Stomach (tissue), 9 donors: ENCODE results near the gene COPG2. TPM values are rescaled to one million over a fixed set of nuclear protein-coding genes. Genes with fewer than 3 reads are reported as not detected.
A peak's percentile ranks its signal among the peaks of the same experiment; 100 is the strongest.

Source experiments
- DNase-seq, 2 donors: peaks; one replicate each; pipeline versions ENCODE4 v3.0.0 to v3.0.0-alpha.2; 2013 to 2019
- H3K27ac ChIP-seq, 5 donors: fragments of 200-600 bp in 4 of 5; sonication (generic) in 4 of 5; one replicate each; pipeline ENCODE4 v1.5.1; 2013 to 2019; ENCODE audit warnings: mild to moderate bottlenecking in 1 of 5, moderate library complexity in 1 of 5
- H3K27me3 ChIP-seq, 3 donors: fragments of 200-600 bp; sonication (generic); one replicate each; pipeline ENCODE4 v1.5.1; 2017 to 2019; ENCODE audit warnings: mixed run types in 1 of 3
- H3K36me3 ChIP-seq, 4 donors: fragments of 200-600 bp; sonication (generic); 1 replicate in 3 of 4; 2 replicates in 1 of 4; pipeline ENCODE4 v1.5.1; 2016 to 2019
- H3K4me1 ChIP-seq, 4 donors: fragments of 200-600 bp; sonication (generic); one replicate each; pipeline ENCODE4 v1.5.1; 2016 to 2019
- H3K4me3 ChIP-seq, 4 donors: fragments of 200-600 bp; sonication (generic) in 3 of 4; one replicate each; pipeline ENCODE4 v1.5.1; 2016 to 2019; ENCODE audit warnings: mild to moderate bottlenecking in 1 of 4
- H3K9me3 ChIP-seq, 4 donors: fragments of 200-600 bp; sonication (generic); one replicate each; pipeline ENCODE4 v1.5.1; 2016 to 2019
- EP300 ChIP-seq: sonication (generic); formaldehyde crosslinking; IDR thresholded peaks from one replicate; pipeline ENCODE4 v1.6.1; 2017; ENCODE audit warnings: antibody characterized with exemption
- POLR2A ChIP-seq, 4 donors: fragments of 450-650 bp; IDR thresholded peaks; one replicate each; pipeline ENCODE4 v1.6.1; 2016; ENCODE audit warnings: antibody characterized with exemption in 4 of 4, control low read depth in 2 of 4, mild to moderate bottlenecking in 1 of 4, moderate library complexity in 1 of 4
- POLR2AphosphoS5 ChIP-seq, 3 donors: sonication (generic); formaldehyde crosslinking; IDR thresholded peaks; one replicate each; pipeline ENCODE4 v1.6.1; 2016; ENCODE audit warnings: antibody characterized with exemption in 3 of 3
- WGBS, 5 donors: extraction: QIAGEN DNeasy Blood & Tissue Kit in 3 of 5; methylation state at CpG; one replicate each; pipeline versions ENCODE4 v1.1.5 to v1.1.7; 2013 to 2018; 5-methylcytosine and 5-hydroxymethylcytosine counted together
- intact Hi-C: fragments of 100-400 bp; cut with DNase I; formaldehyde crosslinking; loops from one replicate; pipeline ENCODE4 v1.15.1; 2023; ENCODE audit warnings: low total_unique reads
- polyA plus RNA-seq, 3 donors: library from polyadenylated mRNA; stranded (reverse); fragments of 200-250 nt; gene quantifications; one replicate each; pipeline ENCODE4 v1.2.3, GENCODE V29; 2013
- total RNA-seq, 5 donors: library from RNA; depleted of rRNA; stranded (reverse); fragments of >200 nt; gene quantifications; one replicate each; pipeline versions ENCODE4 v1.1.0 to v1.2.3, GENCODE V29; 2014 to 2016
- TF ChIP-seq, protein P1 (sequence below), 7 experiments: fragments of 450-650 bp in 4 of 7; fragments of 200-600 bp in 3 of 7; sonication (generic) in 3 of 7; IDR thresholded peaks; one replicate each; pipeline ENCODE4 v1.5.1; 2016 to 2019; ENCODE audit warnings: antibody characterized with exemption in 7 of 7, control low read depth in 2 of 7, mild to moderate bottlenecking in 1 of 7
- donor health status: healthy with polysubstance abuse.
- donor health status: Bipolar disorder and iron deficiency.
- donor health status: healthy.

The COPG2 gene
- total and polyA plus RNA-seq, 8 donors, result 6.6 to 50.0 (median 7.7) TPM

DNA sequence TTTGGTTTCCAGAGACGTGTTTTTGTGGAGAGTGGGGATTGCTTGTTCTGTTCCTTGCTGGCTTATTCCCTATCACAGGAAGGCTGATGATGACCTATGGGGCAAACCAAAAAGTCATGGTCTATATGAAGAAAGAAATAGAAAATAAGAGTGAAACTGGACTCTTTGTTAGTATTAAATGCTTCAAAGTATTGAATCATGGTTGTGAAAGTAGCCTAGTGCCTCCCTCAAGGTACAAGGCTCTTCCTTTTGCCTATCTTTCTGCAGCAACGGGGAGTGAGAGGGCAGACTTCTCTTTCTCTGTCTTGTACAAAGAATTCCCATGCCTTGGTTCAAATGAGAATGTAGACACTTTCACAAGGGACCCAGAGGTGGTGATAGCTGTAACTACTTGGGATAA lies 167.6 kb downstream of the COPG2 start:
- H3K36me3 ChIP-seq, result peaks cover 4 to 58% (median 52%) of the 10 kb centered on the region in 4 donors
- no peak for DNase-seq
- no peak for TF ChIP-seq POLR2AphosphoS5 (IDR thresholded peaks at IDR 0.05)
- TF ChIP-seq, protein P1, sequence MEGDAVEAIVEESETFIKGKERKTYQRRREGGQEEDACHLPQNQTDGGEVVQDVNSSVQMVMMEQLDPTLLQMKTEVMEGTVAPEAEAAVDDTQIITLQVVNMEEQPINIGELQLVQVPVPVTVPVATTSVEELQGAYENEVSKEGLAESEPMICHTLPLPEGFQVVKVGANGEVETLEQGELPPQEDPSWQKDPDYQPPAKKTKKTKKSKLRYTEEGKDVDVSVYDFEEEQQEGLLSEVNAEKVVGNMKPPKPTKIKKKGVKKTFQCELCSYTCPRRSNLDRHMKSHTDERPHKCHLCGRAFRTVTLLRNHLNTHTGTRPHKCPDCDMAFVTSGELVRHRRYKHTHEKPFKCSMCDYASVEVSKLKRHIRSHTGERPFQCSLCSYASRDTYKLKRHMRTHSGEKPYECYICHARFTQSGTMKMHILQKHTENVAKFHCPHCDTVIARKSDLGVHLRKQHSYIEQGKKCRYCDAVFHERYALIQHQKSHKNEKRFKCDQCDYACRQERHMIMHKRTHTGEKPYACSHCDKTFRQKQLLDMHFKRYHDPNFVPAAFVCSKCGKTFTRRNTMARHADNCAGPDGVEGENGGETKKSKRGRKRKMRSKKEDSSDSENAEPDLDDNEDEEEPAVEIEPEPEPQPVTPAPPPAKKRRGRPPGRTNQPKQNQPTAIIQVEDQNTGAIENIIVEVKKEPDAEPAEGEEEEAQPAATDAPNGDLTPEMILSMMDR (IDR thresholded peaks at IDR 0.05), result no peak
- TF ChIP-seq POLR2A (IDR thresholded peaks at IDR 0.05), result no peak
- TF ChIP-seq EP300, result no peak
- H3K4me3 ChIP-seq, result no peak overlapping the region
- H3K9me3 ChIP-seq, result no peaks in the 10 kb centered on the region
- H3K27me3 ChIP-seq, result no peaks in the 10 kb centered on the region
- no peak overlapping the region for H3K27ac ChIP-seq
- WGBS, 5 donors, result 45 to 94% (median 86%) methylated on average over 2 of the region's 2 CpGs
- no peaks in the 10 kb centered on the region for H3K4me1 ChIP-seq
- intact Hi-C loops, result no loop called here

DNA sequence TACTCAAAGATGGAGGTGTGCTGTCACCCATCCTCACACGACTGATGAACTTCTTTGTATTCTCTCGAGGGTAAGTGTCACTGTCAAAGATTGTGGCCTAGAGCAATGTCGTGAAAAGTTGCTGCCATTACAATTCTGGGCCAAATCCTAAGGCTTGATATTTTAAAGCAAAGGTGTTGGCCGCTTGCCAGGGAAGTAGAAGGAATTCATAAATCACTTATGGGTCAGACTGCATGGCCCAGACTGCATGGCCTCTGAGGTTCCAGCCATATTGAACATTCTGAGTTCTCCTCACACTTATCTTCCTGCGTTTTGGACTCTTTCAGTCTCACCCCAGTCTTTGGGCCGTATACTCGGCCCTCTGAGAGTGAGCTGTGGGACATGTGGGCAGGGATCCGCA lies 168.1 kb downstream of the COPG2 start:
- Histone ChIP-seq H3K4me1 (no peaks in the 10 kb centered on the region), H3K27me3 (no peaks in the 10 kb centered on the region), H3K36me3 (peaks cover 4 to 58% (median 49%) of the 10 kb centered on the region in 4 donors), H3K4me3 (no peak overlapping the region), H3K9me3 (no peaks in the 10 kb centered on the region), H3K27ac (no peak overlapping the region)
- TF ChIP-seq EP300 (no peak), POLR2A (IDR thresholded peaks at IDR 0.05) (no peak), POLR2AphosphoS5 (IDR thresholded peaks at IDR 0.05) (no peak)
- TF ChIP-seq, protein P1 (IDR thresholded peaks at IDR 0.05), result no peak
- DNase-seq, result no peak
- intact Hi-C loops, result no loop called here
- WGBS, 5 donors, result 84 to 93% (median 86%) methylated on average over 8 of the region's 8 CpGs

DNA sequence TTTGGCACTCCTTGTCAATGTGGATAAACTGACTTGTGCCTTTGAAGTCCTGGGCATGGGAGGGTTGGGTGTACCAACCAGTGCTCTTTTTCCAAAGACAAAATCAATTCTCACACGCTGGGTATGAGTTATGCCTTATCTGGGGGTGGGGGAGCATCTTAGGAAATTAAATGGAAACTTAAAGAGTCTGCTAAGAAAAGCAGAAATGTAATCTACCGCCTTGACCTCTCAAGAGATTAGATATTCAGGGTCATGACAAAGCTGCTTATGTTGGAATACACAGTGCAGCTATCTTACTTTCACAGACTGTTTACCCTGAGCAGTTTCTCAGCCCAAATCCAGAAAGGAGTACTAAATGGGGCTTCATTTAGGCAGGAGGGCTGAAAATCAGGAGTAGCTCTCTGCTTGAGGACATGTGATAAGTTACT lies 174.1 kb downstream of the COPG2 start:
- Histone ChIP-seq H3K27ac (no peak overlapping the region), H3K4me1 (peaks cover 13 to 45% (median 30%) of the 10 kb centered on the region in 4 donors), H3K27me3 (peaks cover 0 to 37% (median 20%) of the 10 kb centered on the region in 3 donors), H3K9me3 (no peaks in the 10 kb centered on the region), H3K36me3 (peaks cover 0 to 16% (median 10%) of the 10 kb centered on the region in 4 donors), H3K4me3 (no peak overlapping the region)
- intact Hi-C loops, result no loop called here
- peak in 1 of 2 donors; percentile 15 for DNase-seq
- 14 to 41% (median 25%) methylated on average over 2 of the region's 2 CpGs for WGBS, 5 donors
- TF ChIP-seq EP300, result no peak
- TF ChIP-seq, protein P1 (IDR thresholded peaks at IDR 0.05), result no peak
- TF ChIP-seq POLR2A (IDR thresholded peaks at IDR 0.05), result no peak
- no peak for TF ChIP-seq POLR2AphosphoS5 (IDR thresholded peaks at IDR 0.05)

DNA sequence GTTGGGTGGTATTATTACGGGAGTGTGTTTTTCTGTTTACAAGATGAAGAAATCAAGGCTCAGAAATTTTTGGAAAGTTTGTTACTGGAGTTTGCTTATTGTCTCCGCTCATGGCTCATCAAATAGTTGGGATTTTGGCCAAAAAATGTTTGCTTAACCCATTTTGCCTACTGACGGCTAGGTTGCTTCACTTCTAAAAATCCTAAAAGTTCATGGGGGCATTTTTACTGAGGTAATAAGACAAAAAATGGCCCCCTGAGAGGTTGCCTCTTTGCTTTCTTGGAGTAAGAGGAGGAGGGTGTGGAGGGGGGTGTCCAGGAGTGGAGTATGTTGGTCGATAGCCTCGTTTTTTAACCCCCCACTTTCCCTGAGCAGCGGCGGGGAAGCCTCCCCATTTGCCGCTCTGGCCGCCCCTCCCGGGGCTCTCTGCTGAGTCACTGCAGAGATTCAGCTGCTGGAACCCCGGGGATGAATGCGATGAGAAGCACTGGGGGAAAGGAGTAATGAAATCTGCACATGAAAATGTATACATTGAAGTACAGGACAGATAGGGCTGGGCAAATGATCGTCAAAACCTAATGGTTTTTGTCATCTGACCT lies 175.2 kb downstream of the COPG2 start:
- TF ChIP-seq EP300 (no peak), POLR2AphosphoS5 (IDR thresholded peaks at IDR 0.05) (no peak), POLR2A (IDR thresholded peaks at IDR 0.05) (no peak)
- TF ChIP-seq, protein P1 (IDR thresholded peaks at IDR 0.05), result no peak
- 40 to 60% (median 57%) methylated on average over 13 of the region's 13 CpGs for WGBS, 5 donors
- intact Hi-C loops, result no loop called here
- Histone ChIP-seq H3K27me3 (peaks cover 0 to 37% (median 20%) of the 10 kb centered on the region in 3 donors), H3K4me3 (peak overlapping the region; percentile 36 to 49 (median 46)), H3K27ac (no peak overlapping the region), H3K9me3 (no peaks in the 10 kb centered on the region), H3K36me3 (peaks cover 0 to 11% (median 8%) of the 10 kb centered on the region in 4 donors), H3K4me1 (peaks cover 13 to 53% (median 35%) of the 10 kb centered on the region in 4 donors)
- peak in 1 of 2 donors; percentile 41 for DNase-seq
